Epithelial cell of prostate (primary cell): Measurements from ENCODE around the gene AXIN2.
"Not testable (repeated sequence)": the region's sequence is repeated elsewhere in the genome, so short reads cannot be mapped to it uniquely, and the experiment has no call there.

Experiments
- DNase-seq: peaks from one replicate; pipeline ENCODE4 v3.0.0-alpha.2; 2011; ENCODE audit warnings: low read depth, low spot score
- H3K27ac ChIP-seq: fragments of 450-650 bp; 2 replicates; pipeline ENCODE4 v1.5.1; 2017; ENCODE audit warnings: mild to moderate bottlenecking

AXIN2 gene

DNA sequence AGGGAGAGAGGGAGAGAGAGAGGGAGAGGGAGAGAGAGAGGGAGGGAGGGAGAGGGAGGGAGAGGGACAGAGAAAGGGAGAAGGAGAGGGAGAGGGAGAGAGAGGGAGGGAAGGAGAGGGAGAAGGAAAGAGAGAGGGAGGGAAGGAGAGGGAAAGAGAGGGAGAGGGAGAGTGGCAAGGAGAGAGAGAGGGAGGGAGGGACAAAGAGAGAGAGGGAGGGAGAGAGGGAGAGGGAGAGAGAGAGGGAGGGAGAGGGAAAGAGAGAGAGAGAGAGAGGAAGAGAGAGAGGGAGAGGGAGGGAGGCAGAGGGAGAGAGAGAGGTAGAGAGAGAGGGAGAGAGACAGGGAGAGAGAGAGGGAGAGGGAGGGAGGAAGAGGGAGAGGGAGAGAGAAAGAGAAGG lies 73.5 kb downstream of the AXIN2 start:
- DNase-seq: no peak
- no peak overlapping the region for H3K27ac ChIP-seq

- H3K27ac ChIP-seq: no peak overlapping the region
- DNase-seq: no peak
These were observed 74.3 kb downstream of the AXIN2 start for GRCh38 chr17:65487161-65487560.

DNA sequence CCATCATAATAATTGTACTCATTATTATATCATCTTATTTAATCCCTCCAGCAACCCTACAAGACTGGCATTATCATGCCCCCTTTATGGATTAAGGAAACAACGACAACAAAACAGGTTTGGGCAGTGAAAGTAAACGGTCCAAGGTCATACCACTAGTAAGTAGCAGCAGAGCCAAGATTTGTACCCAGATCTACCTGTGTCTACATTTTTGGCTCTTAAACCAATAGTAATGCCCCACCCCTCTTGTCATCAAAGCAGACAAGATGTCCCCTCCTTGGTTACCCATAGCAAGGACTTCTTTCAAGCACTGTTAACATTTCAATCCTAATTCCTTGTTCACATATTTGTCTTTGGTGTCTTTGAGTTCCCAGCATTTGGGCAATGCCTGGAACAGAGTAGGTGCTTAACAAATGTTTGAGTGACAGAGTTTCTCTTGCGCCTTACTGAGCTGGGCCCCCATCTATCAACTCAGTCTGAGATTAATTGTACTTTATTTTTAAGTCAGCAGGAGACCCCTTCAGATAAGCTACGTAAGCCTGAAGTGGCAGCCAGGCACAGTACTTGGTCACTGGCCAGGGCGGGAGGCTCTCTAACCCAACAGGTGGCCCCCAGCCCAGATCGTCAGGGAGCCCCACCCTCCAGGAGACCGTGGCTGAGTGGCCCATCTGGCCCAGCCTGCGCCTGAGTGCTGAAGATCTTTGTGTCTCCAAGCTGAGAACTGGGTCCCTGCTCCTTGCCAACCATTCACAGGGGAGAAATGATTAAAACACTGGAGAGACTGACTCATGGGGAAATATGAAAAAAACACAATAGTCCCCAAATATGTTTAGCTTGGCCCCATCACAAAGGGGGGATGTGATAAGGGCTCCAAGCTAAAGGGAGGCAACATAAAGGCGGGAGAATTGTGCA lies 75.8 kb downstream of the AXIN2 start:
- H3K27ac ChIP-seq: no peak overlapping the region
- no peak for DNase-seq

DNA sequence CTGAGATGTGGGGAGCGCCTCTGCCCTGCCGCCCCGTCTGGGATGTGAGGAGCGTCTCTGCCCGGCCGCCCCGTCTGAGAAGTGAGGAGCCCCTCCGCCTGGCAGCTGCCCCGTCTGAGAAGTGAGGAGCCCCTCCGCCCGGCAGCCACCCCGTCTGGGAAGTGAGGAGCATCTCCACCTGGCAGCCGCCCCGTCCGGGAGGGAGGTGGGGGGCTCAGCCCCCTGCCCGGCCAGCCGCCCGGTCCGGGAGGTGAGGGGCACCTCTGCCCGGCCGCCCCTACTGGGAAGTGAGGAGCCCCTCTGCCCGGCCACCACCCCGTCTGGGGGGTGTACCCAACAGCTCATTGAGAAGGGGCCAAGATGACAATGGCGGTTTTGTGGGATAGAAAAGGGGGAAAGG lies 77.0 kb downstream of the AXIN2 start:
- not testable (repeated sequence) for H3K27ac ChIP-seq, DNase-seq

DNA sequence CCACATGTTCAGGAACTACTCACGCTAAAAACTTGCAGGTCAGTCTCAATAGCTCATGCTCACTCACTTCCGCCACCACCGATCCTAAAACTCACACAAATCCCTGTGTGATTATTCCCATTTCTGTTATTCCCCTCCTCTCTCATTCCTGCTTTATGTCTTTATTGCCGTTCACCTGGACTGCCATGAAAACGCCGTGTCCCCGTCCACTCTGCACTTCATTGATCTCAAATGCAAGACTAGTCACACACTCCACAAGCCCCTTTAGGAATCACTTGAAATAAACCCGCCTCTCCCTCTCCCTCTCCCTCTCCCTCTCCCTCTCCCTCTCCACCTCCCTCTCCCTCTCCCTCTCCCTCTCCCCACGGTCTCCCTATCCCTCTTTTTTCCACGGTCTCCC lies 78.0 kb downstream of the AXIN2 start:
- no peak for DNase-seq
- H3K27ac ChIP-seq: no peak overlapping the region

- H3K27ac ChIP-seq: no peak overlapping the region
- DNase-seq: no peak
These were observed 79.2 kb downstream of the AXIN2 start for GRCh38 chr17:65482201-65482600.

GRCh38 chr17:65479282-65479681 lies 82.2 kb downstream of the AXIN2 start:
- no peak overlapping the region for H3K27ac ChIP-seq
- no peak for DNase-seq
